ENCODE measurements around the gene MEPCE.

Gene MEPCE

DNA sequence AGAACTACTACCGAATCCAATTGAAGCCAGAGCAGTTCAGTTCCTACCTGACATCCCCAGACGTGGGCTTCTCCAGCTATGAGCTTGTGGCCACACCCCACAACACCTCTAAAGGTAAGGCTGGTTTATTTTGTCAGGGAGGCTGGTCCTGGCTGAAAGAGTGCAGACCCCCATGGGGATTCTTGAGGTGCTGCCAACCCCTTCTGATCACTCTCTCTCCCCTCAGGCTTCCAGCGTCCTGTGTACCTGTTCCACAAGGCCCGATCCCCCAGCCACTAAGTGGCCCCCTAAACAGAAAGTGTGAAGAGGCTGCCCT lies 3.6 kb downstream of the MEPCE start:
- Histone ChIP-seq H3K27me3 (ENCODE audit: control insufficient read depth, low read length) (no peaks in the 10 kb centered on the region), H3K27ac (ENCODE audit: low read depth, low read length) (peak overlapping the region; percentile 80), H3K9me3 (ENCODE audit: control insufficient read depth, insufficient read depth, low read length) (no peaks in the 10 kb centered on the region), H3F3A (ENCODE audit: control insufficient read depth, insufficient read depth) (peaks cover 52% of the 10 kb centered on the region), H4K20me1 (ENCODE audit: control insufficient read depth, insufficient read depth, low read depth, low read length) (peaks cover 11% of the 10 kb centered on the region; the same call in 1 of the 2 replicates), H3K36me3 (ENCODE audit: control insufficient read depth, low read length) (peaks cover 64% of the 10 kb centered on the region), H3K9me2 (replicated peaks; ENCODE audit: control insufficient read depth, low read length) (no peaks in the 10 kb centered on the region), H3K4me1 (ENCODE audit: control insufficient read depth, low read length) (peaks cover 60% of the 10 kb centered on the region), H3K4me2 (ENCODE audit: low read length) (peak overlapping the region; percentile 83), H3K4me3 (ENCODE audit: low read length) (peak overlapping the region; percentile 77; the same call in 1 of the 2 replicates), H3K79me2 (ENCODE audit: control insufficient read depth, low read length) (peaks cover 69% of the 10 kb centered on the region)
- TF ChIP-seq, protein P1, sequence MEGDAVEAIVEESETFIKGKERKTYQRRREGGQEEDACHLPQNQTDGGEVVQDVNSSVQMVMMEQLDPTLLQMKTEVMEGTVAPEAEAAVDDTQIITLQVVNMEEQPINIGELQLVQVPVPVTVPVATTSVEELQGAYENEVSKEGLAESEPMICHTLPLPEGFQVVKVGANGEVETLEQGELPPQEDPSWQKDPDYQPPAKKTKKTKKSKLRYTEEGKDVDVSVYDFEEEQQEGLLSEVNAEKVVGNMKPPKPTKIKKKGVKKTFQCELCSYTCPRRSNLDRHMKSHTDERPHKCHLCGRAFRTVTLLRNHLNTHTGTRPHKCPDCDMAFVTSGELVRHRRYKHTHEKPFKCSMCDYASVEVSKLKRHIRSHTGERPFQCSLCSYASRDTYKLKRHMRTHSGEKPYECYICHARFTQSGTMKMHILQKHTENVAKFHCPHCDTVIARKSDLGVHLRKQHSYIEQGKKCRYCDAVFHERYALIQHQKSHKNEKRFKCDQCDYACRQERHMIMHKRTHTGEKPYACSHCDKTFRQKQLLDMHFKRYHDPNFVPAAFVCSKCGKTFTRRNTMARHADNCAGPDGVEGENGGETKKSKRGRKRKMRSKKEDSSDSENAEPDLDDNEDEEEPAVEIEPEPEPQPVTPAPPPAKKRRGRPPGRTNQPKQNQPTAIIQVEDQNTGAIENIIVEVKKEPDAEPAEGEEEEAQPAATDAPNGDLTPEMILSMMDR (IDR thresholded peaks at IDR 0.05; ENCODE audit: low read depth, low read length, poor library complexity, severe bottlenecking): no peak

DNA sequence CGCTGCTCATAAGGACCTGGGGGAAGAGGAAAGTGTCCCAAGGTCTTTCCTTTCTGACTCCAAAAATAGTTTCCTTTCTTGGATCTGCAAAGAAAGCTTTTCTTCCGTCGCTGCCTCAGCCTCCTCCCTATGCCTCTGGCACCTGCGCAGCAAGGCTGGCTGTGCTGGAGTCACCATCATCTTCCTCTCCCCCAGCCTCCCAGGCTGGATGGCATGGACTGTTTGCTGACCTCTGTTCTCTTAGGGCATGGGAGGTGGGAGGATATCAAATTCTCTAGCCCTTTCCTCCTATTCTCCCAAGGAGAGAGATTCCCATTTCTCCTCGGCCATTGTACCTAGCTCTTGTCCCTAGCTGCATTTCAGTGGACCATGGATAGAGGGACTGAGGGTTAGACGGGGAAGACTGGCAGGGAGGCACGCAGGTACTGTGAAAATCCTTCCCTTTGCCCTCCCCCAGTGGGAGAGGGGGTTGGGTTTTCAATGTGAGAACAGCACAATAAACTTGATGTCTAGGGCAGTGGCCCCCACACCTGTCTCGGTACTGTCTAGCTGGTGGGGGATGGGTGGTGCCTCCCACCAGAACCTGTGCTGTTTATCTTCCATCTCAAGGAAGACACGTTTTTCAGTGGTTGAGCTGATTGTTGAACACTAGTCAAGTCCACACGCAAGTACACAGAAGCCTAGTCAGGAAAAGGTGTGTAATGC lies 4.1 kb downstream of the MEPCE start:
- Histone ChIP-seq H3K36me3 (ENCODE audit: control insufficient read depth, low read length) (peaks cover 64% of the 10 kb centered on the region), H3K4me3 (ENCODE audit: low read length) (peak overlapping the region; percentile 77), H3F3A (ENCODE audit: control insufficient read depth, insufficient read depth) (peaks cover 55% of the 10 kb centered on the region), H3K4me1 (ENCODE audit: control insufficient read depth, low read length) (peaks cover 60% of the 10 kb centered on the region), H3K9me3 (ENCODE audit: control insufficient read depth, insufficient read depth, low read length) (no peaks in the 10 kb centered on the region), H3K9me2 (replicated peaks; ENCODE audit: control insufficient read depth, low read length) (no peaks in the 10 kb centered on the region), H3K27me3 (ENCODE audit: control insufficient read depth, low read length) (no peaks in the 10 kb centered on the region), H3K79me2 (ENCODE audit: control insufficient read depth, low read length) (peaks cover 69% of the 10 kb centered on the region), H4K20me1 (ENCODE audit: control insufficient read depth, insufficient read depth, low read depth, low read length) (peaks cover 11% of the 10 kb centered on the region; the same call in 1 of the 2 replicates), H3K27ac (ENCODE audit: low read depth, low read length) (peak overlapping the region; percentile 80), H3K4me2 (ENCODE audit: low read length) (peak overlapping the region; percentile 83)
- no peak for TF ChIP-seq EZH2phosphoT487 (IDR thresholded peaks at IDR 0.05; ENCODE audit: borderline replicate concordance, low read length)
- TF ChIP-seq, protein P1 (IDR thresholded peaks at IDR 0.05; ENCODE audit: low read depth, low read length, poor library complexity, severe bottlenecking): no peak

DNA sequence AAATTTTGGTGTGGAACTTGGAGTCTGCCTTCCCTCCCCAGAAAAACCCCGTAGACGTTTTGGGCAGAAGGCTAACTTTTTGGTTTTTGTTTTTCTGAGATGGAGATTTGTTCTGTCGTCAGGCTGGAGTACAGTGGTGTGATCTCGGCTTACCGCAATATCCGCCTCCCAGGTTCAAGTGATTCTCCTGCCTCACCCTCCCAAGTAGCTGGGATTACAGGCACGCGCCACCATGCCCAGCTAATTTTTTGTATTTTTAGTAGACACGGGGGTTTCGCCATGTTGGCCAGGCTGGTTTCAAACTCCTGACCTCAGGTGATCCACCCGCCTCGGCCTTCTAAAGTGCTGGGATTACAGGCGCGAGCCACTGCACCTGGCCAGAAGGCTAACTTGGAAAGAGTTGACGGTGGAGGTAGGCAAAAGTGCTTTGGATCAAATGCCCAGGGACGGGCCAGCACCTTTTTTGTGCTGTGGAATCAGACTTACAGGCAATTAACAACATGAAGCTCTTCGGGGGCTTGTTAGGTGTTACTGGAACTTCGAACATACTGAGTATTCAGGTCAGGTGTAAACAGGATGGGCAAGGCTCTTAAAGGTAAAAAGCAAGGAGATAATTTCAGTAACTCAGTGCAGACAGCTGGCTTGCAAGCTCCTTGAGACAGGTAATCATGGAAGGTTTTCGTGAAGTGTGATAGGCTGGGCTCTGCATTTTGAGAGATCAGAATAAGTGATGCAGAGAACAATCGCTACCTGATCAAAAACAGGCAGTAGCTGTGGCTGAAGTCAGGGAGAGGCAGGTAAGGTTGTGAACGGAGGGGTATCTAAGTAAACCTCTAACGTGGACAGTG lies 4.9 kb downstream of the MEPCE start:
- no peaks in the 10 kb centered on the region for H3K9me3 ChIP-seq (ENCODE audit: control insufficient read depth, insufficient read depth, low read length)
- peaks cover 55% of the 10 kb centered on the region for H3F3A ChIP-seq (ENCODE audit: control insufficient read depth, insufficient read depth)
- no peaks in the 10 kb centered on the region for H3K9me2 ChIP-seq (replicated peaks; ENCODE audit: control insufficient read depth, low read length)
- H4K20me1 ChIP-seq (ENCODE audit: control insufficient read depth, insufficient read depth, low read depth, low read length): peaks cover 11% of the 10 kb centered on the region; the same call in 1 of the 2 replicates
- peak overlapping the region; percentile 80 for H3K27ac ChIP-seq (ENCODE audit: low read depth, low read length)
- H3K27me3 ChIP-seq (ENCODE audit: control insufficient read depth, low read length): no peaks in the 10 kb centered on the region
- peaks cover 69% of the 10 kb centered on the region for H3K79me2 ChIP-seq (ENCODE audit: control insufficient read depth, low read length)
- TF ChIP-seq, protein P1 (IDR thresholded peaks at IDR 0.05; ENCODE audit: low read depth, low read length, poor library complexity, severe bottlenecking): no peak
- no peak for TF ChIP-seq EZH2phosphoT487 (IDR thresholded peaks at IDR 0.05; ENCODE audit: borderline replicate concordance, low read length)
- peak overlapping the region; percentile 83 for H3K4me2 ChIP-seq (ENCODE audit: low read length)
- peaks cover 64% of the 10 kb centered on the region for H3K36me3 ChIP-seq (ENCODE audit: control insufficient read depth, low read length)
- H3K4me1 ChIP-seq (ENCODE audit: control insufficient read depth, low read length): peaks cover 60% of the 10 kb centered on the region
- H3K4me3 ChIP-seq (ENCODE audit: low read length): peak overlapping the region; percentile 77

All from DOHH2 (cell line).